HG03108 (cell line): ENCODE results near the gene EPHB6.

Experiments
- ATAC-seq: cut with Tn5 transposase; IDR thresholded peaks from one replicate; pipeline ENCODE4 v1.9.1; 2021; ENCODE audit warnings: moderate library complexity; ENCODE audit not compliant: unreplicated experiment

Gene EPHB6

DNA sequence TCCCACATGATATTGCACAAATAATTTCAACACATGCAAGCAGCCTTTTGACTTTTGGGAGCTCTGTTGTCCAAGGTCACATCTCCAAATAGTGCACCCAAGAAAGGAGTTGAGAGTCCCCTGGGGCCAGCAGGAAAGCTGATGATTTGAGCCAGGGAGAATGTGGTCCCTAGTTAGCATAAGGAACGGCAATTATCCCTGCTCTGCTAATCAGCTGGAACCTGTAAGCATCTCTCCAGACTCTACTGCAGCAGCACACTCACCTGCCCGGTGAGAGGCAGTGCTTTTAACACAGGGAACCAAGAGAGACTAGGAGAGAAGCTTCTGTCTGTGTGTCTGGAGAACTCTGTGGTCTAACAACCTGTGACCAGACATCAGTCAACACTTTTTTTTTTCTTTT, 61.6 kb downstream of the EPHB6 start:
- no peak for ATAC-seq

DNA sequence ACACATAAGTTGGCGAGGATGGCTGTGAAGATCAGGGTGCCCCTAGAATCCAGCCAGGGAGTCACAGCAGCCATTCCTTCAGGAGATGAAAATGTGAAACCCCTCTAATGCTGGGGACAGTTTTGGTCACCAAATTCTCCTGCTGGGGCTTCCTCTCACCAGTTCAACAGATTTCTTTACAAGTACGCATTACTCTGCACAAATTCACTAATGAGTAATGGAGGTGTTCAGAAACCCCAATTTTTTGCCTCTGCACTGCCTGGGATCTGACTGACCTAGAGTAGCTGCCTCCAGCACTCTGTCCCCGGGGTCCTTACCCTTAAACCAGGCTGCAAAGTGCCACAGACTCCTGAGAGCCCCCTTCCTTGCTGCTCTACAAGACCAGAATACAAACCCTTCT, 62.6 kb downstream of the EPHB6 start:
- ATAC-seq, result no peak

DNA sequence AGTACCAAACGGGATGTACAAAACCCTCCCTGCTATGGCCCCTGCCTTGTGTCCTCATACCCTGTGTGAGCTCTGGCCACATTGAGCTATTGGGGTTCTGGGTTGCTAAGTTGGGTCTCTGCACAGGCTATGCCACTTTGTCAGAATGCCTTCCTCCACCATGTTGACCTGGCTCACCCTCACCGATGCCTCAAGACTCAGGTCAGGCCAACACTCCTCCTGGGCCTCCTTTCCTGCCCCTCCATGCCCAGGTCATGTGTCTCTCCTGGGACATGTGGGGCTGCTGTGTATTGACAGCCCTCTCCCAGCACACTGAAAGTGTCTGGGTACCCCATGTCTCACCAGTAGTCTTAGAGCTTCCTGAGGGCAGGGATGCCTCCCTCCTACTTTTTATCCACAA, 64.0 kb downstream of the EPHB6 start:
- ATAC-seq, result no peak

DNA sequence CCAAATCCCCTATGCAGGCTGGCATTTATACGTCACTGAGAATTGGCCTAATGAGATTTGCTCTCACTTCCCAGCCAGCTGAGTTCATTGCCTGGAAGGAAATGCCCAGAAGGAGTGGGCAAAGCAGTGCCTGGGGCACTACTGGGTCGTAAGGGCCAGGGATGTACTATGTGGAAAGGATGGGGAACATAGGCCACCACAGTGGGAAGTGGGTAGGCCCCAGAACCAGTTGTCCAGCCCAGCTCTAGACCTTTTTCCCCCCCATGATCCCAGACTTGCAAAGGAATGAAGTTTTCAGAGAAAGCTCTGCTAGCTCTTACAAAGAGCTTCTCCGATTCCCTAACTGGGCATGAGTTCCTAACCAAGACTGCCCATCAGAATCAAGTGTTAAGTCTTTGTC, 64.8 kb downstream of the EPHB6 start:
- ATAC-seq, result no peak
